Right lobe of liver (tissue), 4 donors: ENCODE data around the gene FAM124B.

ENCODE experiments used
- POLR2A ChIP-seq: fragments of 450-650 bp; IDR thresholded peaks from one replicate; pipeline ENCODE4 v1.6.1; 2017; ENCODE audit warnings: antibody characterized with exemption, mild to moderate bottlenecking
- TF ChIP-seq, protein P1 (sequence below), 4 donors: fragments of 200-600 bp in 3 of 4; fragments of 450-650 bp in 1 of 4; IDR thresholded peaks; one replicate each; pipeline versions ENCODE4 v1.5.1 to v1.8.0; 2016 to 2022; ENCODE audit warnings: antibody characterized with exemption in 4 of 4, mild to moderate bottlenecking in 2 of 4
- donor health status: DM: no; HTN: no; CAD: no.
- donor health status: DM: no; HTN: no; CAD: no.
- donor health status: DM: no; HTN: yes; CAD: no.

DNA sequence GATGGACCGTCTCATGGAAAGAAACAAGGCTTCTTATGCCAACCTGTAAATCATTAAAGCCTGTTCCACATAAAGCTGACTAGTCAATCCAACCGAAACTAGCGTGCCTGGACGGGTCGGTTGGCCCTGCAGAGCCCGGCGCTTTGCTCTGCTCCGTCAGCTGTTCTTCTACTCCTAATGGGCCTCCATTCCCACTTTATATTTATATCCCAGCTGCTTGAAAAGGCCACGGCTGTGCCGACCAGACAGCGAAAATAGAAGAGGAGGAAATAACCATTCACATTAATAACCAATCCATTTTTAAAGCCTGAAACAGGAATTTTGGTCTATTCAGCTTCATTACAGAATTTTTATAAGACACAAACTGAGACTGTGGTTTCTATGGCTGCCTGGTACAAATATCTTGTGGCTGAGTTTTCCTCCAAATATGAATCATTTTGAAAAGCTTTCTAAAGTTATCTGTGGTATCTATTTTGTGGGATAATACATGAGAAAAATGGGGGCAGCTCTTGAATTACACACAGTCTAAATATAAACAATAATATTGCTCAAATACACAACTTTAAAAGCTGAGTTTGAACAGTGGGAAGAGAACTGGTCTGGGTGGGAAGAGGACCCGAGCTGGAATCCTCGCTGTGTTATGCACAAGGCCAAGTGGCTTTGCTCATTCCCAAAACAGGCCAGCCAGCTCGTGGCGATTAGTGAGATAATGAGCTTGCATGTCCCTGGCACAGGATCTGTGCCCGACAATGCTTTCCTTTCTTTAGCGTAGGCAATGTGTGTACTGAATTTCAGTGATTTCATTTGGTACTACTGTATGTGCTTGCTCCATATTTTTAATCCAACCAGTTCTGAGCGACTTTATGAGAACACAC is 10.5 kb upstream of the FAM124B start:
- TF ChIP-seq, protein P1, sequence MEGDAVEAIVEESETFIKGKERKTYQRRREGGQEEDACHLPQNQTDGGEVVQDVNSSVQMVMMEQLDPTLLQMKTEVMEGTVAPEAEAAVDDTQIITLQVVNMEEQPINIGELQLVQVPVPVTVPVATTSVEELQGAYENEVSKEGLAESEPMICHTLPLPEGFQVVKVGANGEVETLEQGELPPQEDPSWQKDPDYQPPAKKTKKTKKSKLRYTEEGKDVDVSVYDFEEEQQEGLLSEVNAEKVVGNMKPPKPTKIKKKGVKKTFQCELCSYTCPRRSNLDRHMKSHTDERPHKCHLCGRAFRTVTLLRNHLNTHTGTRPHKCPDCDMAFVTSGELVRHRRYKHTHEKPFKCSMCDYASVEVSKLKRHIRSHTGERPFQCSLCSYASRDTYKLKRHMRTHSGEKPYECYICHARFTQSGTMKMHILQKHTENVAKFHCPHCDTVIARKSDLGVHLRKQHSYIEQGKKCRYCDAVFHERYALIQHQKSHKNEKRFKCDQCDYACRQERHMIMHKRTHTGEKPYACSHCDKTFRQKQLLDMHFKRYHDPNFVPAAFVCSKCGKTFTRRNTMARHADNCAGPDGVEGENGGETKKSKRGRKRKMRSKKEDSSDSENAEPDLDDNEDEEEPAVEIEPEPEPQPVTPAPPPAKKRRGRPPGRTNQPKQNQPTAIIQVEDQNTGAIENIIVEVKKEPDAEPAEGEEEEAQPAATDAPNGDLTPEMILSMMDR (IDR thresholded peaks at IDR 0.05): no peak
- no peak for TF ChIP-seq POLR2A
